Endodermal cell (in vitro differentiated cells): ENCODE results near the gene HSPH1. TPM values are rescaled to one million over a fixed set of nuclear protein-coding genes. Genes with fewer than 3 reads are reported as not detected.

Source experiments
- DNase-seq: peaks from one replicate; pipeline ENCODE4 v3.0.0-alpha.2; 2017
- H3K27ac ChIP-seq: 2 replicates; pipeline ENCODE4 v1.5.1; 2013; ENCODE audit warnings: mild to moderate bottlenecking, low read depth, low read length, moderate library complexity
- H3K27me3 ChIP-seq: 2 replicates; pipeline ENCODE4 v1.6.1; 2013; ENCODE audit warnings: mild to moderate bottlenecking, low read length, moderate library complexity; ENCODE audit not compliant: insufficient read depth, control insufficient read depth, poor library complexity, severe bottlenecking
- H3K36me3 ChIP-seq: 2 replicates; pipeline ENCODE4 v1.7.0; 2013; ENCODE audit warnings: mild to moderate bottlenecking, low read length, moderate library complexity; ENCODE audit not compliant: control insufficient read depth, insufficient read depth
- H3K4me1 ChIP-seq: one replicate; pipeline ENCODE4 v1.7.0; 2013; ENCODE audit warnings: low read length; ENCODE audit not compliant: control insufficient read depth, insufficient read depth
- H3K4me3 ChIP-seq: 2 replicates; pipeline ENCODE4 v1.5.1; 2013; ENCODE audit warnings: mild to moderate bottlenecking, low read length, moderate library complexity
- H3K9ac ChIP-seq: 2 replicates; pipeline ENCODE4 v1.6.1; 2013; ENCODE audit warnings: mild to moderate bottlenecking, low read length, moderate library complexity; ENCODE audit not compliant: poor library complexity, severe bottlenecking; ENCODE audit errors: extremely low read depth
- H3K9me3 ChIP-seq: 2 replicates; pipeline ENCODE4 v1.6.1; 2013; ENCODE audit warnings: mild to moderate bottlenecking, low read length, moderate library complexity; ENCODE audit not compliant: control insufficient read depth
- H3K27ac Mint-ChIP-seq: 2 replicates; pipeline ENCODE4 v1.8.0; 2020; ENCODE audit warnings: mixed read lengths
- H3K27me3 Mint-ChIP-seq: 2 replicates; pipeline ENCODE4 v1.8.0; 2021; ENCODE audit warnings: mild to moderate bottlenecking, mixed read lengths; ENCODE audit not compliant: insufficient read depth
- H3K36me3 Mint-ChIP-seq: 2 replicates; pipeline ENCODE4 v1.8.0; 2020; ENCODE audit warnings: low read depth, mixed read lengths
- H3K4me1 Mint-ChIP-seq: 2 replicates; pipeline ENCODE4 v1.8.0; 2020; ENCODE audit warnings: mixed read lengths
- H3K4me3 Mint-ChIP-seq: 2 replicates; pipeline ENCODE4 v1.8.0; 2020; ENCODE audit warnings: mild to moderate bottlenecking, moderate library complexity, mixed read lengths
- H3K9me3 Mint-ChIP-seq: 2 replicates; pipeline ENCODE4 v1.8.0; 2020; ENCODE audit warnings: mild to moderate bottlenecking, mixed read lengths
- WGBS, 2 experiments: methylation state at CpG; one replicate each; pipeline versions ENCODE4 v1.1.5 to v1.1.7; 2013; ENCODE audit warnings: missing lambda C conversion rate in 2 of 2, mixed read lengths in 1 of 2; ENCODE audit not compliant: insufficient coverage in 1 of 2, insufficient read length in 1 of 2; 5-methylcytosine and 5-hydroxymethylcytosine counted together
- total RNA-seq, 2 donors: library from RNA; stranded (reverse); fragmentation: NEBNext Ultra II Directional in 1 of 2; extraction: Animal tissue kit (Norgen Biotek cat#: 25700) in 1 of 2; gene quantifications; 2 replicates in 1 of 2; 3 replicates in 1 of 2; pipeline ENCODE4 v1.2.1, GENCODE V29; 2021
- TF ChIP-seq, protein P1 (sequence below): fragments of 200-600 bp; sonication (generic); conservative IDR thresholded peaks from 2 replicates; pipeline ENCODE4 v1.5.0; 2021; ENCODE audit warnings: antibody characterized with exemption, mild to moderate bottlenecking

HSPH1 gene
- total RNA-seq, 2 donors from 2014 or later: 88.0 to 120 TPM

DNA sequence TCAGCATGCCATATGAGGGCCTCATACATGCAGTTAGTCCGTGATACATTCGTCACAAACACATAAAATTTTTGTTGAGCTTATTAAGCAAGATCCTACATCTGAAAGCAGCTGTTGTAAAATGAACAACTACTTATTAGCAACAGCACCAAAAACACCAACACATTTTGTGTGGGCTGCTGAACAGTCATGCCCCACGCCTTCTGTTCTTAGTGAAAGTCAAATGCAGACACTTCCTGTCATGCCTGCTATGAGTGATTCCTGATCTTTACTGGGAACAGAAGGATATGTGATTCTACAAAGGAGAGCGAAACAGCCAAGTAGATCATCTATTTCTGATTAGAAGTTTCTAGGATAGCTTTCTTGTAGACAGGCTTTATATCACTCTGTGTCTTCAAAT lies 33.9 kb upstream of the HSPH1 start:
- H3K9me3 ChIP-seq: no peaks in the 10 kb centered on the region
- Mint-ChIP-seq H3K27me3 (peaks cover 5% of the 10 kb centered on the region), H3K4me3 (no peak overlapping the region), H3K9me3 (no peaks in the 10 kb centered on the region), H3K36me3 (no peaks in the 10 kb centered on the region), H3K27ac (no peak overlapping the region), H3K4me1 (peaks cover 21% of the 10 kb centered on the region)
- WGBS, 2 experiments: 93 to 95% methylated on average over 4 of the region's 4 CpGs
- no peak for DNase-seq
- no peaks in the 10 kb centered on the region for H3K4me1 ChIP-seq
- TF ChIP-seq, protein P1, sequence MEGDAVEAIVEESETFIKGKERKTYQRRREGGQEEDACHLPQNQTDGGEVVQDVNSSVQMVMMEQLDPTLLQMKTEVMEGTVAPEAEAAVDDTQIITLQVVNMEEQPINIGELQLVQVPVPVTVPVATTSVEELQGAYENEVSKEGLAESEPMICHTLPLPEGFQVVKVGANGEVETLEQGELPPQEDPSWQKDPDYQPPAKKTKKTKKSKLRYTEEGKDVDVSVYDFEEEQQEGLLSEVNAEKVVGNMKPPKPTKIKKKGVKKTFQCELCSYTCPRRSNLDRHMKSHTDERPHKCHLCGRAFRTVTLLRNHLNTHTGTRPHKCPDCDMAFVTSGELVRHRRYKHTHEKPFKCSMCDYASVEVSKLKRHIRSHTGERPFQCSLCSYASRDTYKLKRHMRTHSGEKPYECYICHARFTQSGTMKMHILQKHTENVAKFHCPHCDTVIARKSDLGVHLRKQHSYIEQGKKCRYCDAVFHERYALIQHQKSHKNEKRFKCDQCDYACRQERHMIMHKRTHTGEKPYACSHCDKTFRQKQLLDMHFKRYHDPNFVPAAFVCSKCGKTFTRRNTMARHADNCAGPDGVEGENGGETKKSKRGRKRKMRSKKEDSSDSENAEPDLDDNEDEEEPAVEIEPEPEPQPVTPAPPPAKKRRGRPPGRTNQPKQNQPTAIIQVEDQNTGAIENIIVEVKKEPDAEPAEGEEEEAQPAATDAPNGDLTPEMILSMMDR: no peak
- no peaks in the 10 kb centered on the region for H3K36me3 ChIP-seq
- H3K27ac ChIP-seq: no peak overlapping the region
- no peak overlapping the region for H3K4me3 ChIP-seq
- H3K27me3 ChIP-seq: no peaks in the 10 kb centered on the region
- H3K9ac ChIP-seq: no peak overlapping the region

DNA sequence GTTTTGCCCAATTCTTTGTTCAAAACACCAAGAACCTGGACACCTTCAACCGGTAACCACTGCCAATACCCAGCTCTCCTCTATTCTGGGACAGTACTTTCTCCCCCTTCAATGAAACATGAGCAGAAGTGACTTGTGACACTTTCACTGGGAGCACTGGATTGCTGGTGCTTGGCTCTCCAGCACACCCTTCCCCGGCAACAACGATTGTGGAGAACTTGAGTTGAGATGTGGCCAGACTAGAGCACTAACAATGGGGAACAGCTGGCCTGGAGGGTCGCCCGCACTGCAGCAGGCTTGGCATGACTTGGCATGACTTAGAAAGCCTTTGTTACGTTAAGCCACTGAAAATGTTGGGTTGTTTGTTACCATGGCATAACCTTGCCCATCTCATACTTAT lies 30.6 kb upstream of the HSPH1 start:
- Histone ChIP-seq H3K9ac (no peak overlapping the region), H3K36me3 (no peaks in the 10 kb centered on the region), H3K4me3 (no peak overlapping the region), H3K4me1 (no peaks in the 10 kb centered on the region), H3K9me3 (peaks cover 26% of the 10 kb centered on the region), H3K27me3 (no peaks in the 10 kb centered on the region), H3K27ac (no peak overlapping the region)
- H3K27ac Mint-ChIP-seq: no peak overlapping the region
- peaks cover 17% of the 10 kb centered on the region for H3K27me3 Mint-ChIP-seq
- TF ChIP-seq, protein P1: no peak
- H3K36me3 Mint-ChIP-seq: no peaks in the 10 kb centered on the region
- no peak for DNase-seq
- no peak overlapping the region for H3K4me3 Mint-ChIP-seq
- peaks cover 10% of the 10 kb centered on the region for H3K4me1 Mint-ChIP-seq
- peaks cover 12% of the 10 kb centered on the region for H3K9me3 Mint-ChIP-seq
- 92 to 100% methylated on average over 3 to 6 of the region's 6 CpGs for WGBS, 2 experiments

DNA sequence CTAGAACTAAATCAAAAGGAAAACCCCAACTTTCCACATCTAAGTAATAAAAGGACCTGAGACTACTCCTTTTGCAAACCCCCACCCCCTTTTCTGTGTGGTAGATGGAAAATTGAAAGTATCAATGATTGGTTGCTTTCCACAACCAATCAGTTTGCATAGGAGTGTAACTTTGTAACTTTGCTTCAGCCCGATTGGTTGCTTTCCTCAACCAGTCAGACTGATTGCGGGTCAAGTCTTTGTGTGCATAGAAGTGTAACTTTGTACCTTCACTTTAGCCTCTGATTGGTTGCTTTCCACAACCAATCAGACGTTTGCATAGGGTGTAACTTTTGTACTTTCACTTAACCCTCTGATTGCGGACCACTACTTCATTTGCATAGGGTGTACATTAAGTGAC lies 30.0 kb upstream of the HSPH1 start:
- peaks cover 13% of the 10 kb centered on the region for H3K9me3 Mint-ChIP-seq
- H3K4me3 Mint-ChIP-seq: no peak overlapping the region
- Histone ChIP-seq H3K27ac (no peak overlapping the region), H3K27me3 (no peaks in the 10 kb centered on the region), H3K36me3 (no peaks in the 10 kb centered on the region), H3K9me3 (peaks cover 29% of the 10 kb centered on the region), H3K9ac (no peak overlapping the region), H3K4me1 (no peaks in the 10 kb centered on the region), H3K4me3 (no peak overlapping the region)
- peaks cover 6% of the 10 kb centered on the region for H3K4me1 Mint-ChIP-seq
- H3K36me3 Mint-ChIP-seq: no peaks in the 10 kb centered on the region
- no peak overlapping the region for H3K27ac Mint-ChIP-seq
- 87 to 91% methylated on average over 2 to 4 of the region's 4 CpGs for WGBS, 2 experiments
- no peak for DNase-seq
- H3K27me3 Mint-ChIP-seq: peaks cover 17% of the 10 kb centered on the region
- TF ChIP-seq, protein P1: no peak
